Esophagus mucosa (tissue), 1 donor: Measurements from ENCODE around the gene SORBS2. TPM values are rescaled to one million over a fixed set of nuclear protein-coding genes. Genes with fewer than 3 reads are reported as not detected.

Source experiments
- ATAC-seq: fragments of 200-7000 bp; cut with Tn5 transposase; one replicate; pipeline ENCODE4 v1.9.1; 2020
- total RNA-seq: library from RNA; stranded (reverse); gene quantifications from one replicate; pipeline ENCODE4 v1.2.4, GENCODE V29; 2023
- donor health status: DM: yes; HTN: yes; CAD: no.

The SORBS2 gene
- total RNA-seq, 1 donor from 2014 or later = 9.3 TPM

DNA sequence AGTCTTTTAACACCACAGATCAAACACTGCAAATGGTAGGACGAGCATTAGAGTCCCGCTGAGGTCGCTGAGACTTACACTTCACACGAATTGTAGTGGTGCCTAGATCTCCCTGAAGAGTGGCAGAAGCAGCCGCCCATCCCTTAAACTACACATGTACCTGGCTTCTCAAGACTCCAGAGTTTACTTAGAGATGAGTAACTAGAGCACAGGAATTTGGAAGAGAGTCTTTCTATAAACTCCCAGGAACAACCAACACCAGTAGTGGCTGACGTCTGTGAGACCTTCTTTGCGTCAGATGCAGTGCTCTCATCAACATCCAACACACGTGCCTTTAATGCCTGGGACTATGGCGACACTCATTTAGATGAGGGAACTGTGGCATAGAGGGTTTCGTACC lies 12.6 kb downstream of the SORBS2 start:
- ATAC-seq = no peak

DNA sequence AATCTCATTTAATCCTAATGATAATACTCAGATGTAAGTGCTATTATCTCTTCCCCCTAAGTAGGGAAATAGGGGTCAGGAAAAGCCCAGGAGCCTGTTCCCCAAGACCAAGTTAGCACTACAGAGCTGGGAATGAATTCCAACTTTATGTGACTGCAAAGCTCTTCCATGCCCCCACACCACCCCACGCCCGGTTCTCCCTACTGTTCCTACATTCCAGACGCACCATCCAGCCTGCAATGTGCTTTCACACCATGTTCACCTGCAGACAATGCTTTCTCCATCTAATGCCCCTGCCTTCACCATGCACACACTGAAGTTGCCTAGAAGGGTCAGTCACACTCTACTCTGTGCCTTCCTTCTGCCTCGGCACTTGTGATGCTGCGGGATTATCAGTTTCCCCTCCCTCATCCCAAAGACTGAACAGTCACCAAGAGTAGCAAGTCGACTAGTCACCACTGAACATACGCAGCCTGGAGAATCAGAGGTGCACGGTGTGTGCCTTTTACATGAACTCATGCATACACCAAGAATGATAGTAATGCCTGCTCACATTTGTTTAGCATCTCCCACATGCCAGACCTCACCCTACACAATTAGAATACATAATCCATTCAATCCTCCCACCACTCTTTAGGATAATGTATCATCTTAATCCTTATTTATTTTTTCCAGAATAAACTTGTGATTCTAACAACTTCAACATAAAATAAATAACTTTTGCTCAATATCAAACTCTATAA lies 14.2 kb downstream of the SORBS2 start:
- no peak for ATAC-seq

DNA sequence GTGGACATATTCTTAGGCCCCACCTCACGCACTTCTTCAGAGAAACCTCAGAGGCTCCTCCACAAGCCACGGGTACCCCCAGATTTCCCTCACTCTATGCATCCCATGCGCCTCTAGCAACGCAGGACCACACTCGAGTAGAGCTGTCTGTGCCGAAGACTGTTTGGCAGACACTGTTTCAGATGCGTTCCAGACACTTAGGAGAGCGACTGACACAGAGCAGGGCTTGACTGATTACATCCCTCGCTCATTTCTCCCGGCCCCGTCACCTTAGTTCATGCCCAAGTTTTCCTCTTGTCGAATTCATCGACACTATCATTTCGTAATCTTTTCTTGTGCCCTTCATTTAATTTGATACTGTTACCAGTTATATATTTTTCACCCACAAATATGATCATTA lies 15.0 kb downstream of the SORBS2 start:
- no peak for ATAC-seq

DNA sequence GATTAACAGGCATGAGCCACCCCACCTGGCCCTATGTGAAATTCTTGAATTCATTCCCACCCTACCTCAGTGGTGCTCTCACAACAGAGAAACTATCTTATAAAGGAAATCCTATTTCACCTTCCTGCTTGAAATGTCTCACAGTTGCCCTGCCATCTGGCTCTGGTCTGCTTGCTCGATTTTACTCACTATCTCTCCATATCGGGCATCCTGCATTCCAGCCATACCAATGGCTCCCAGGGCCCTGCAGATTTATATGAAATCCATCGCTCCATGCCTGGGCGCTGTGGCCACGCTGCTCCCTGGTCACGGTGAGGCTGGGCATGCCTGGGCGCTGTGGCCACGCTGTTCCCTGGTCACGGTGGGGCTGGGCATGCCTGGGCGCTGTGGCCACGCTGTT lies 15.8 kb downstream of the SORBS2 start:
- no peak for ATAC-seq

GRCh38 chr4:185794637-185795036 lies 17.4 kb downstream of the SORBS2 start:
- ATAC-seq = no peak

DNA sequence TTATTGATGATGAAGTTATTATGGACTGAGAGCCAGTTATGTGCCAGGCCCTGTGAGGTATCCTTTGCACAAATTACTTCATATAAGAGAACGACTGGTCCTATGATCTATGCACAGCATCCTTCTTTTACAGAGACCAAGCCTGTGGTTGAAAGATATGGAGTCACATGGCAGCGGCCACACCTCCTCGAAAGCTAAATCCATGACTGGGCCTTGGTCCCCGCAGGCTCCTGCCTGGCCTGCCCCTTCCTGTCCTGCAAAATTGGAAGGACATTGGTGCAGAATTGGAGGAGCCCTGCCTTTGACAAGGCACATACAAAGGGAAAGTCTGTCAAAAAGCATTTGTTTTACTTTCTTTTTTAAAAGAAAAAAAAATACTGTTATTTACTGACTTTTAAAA lies 18.3 kb downstream of the SORBS2 start:
- ATAC-seq = no peak

DNA sequence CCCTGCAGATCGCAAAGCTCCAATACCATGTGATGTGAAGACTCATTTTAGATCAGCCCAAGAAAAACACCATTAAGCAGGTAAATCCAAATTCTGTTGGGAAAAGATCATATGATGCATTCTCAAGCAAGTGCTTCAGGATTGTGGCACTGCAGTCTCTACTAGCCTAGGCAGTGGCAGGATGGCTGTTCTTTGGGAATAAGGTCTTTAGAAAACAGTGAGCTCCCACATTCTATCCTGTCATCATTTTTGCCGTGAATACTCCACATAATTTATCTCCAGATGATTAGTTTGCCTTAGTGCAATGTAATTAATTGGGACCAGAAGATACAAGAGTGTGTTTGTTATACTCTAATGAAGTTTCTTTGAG lies 18.9 kb downstream of the SORBS2 start:
- ATAC-seq = no peak

DNA sequence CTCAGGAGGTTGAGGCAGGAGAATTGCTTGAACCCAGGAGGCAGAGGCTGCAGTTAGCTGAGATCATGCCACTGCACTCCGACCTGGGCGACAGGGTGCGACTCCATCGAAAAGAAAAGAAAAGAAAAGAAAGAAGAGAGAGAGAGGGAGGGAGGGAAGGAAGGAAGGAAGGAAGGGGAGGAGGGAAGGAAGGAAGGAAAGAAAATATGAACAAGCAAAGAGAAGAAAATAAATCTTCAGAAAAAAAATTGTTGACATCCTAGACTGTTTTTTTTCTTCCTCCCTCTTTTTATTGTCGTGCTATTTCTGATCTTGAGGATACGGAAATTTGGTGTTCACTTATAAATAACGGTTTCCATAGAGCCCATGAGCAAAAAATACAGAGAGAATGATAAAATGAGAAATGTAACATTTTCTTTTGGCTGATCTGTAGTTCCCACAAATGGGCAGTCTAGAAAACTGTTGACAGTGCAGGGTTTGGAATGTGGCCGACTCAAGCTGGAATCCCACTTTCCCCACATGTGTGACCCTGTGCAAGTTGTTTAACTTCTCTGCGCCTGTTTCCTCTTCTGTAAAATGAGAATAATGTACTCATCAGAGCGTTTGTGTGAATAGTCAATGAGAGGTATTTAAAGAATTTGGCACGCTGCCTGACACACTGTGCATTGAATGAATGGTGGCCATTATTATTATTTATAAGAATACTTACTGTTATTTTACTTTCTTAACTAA lies 19.4 kb downstream of the SORBS2 start:
- no peak for ATAC-seq

DNA sequence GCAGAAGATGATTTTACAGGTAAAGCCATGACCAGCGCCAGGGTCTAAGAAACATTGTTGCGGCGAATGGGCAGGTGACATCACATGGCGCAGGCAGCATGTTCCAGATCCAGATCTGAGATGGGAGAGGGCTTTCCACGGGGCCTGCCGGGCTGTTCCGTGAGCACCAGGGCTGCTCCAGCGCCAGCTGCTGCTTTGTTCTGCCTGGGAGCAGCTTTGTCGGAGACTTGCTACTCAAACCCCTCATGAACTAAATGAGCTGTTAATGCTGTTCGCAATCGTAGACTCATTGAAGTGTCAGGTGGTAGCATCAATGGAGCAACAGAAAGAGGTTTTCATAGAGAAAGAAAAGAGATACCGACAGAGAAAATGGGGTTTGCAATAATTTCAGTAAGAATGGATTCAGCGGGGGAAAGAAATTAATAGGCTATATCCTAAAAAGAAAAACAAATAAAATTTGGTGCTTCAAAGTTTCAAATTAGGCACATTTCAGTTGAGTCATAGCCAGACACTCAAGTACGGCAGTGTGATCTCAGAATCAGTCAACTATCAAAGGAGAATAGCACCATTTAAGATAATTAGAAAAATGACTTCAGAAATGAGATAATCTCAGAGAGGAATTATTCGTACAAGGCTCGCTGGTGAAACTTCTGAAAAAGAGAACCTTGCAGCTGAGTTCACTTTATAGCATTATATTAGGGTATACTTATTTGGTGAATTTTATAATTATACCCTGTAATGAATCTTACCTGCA lies 23.9 kb downstream of the SORBS2 start:
- ATAC-seq = no peak

GRCh38 chr4:185786422-185786821 lies 25.6 kb downstream of the SORBS2 start:
- no peak for ATAC-seq

DNA sequence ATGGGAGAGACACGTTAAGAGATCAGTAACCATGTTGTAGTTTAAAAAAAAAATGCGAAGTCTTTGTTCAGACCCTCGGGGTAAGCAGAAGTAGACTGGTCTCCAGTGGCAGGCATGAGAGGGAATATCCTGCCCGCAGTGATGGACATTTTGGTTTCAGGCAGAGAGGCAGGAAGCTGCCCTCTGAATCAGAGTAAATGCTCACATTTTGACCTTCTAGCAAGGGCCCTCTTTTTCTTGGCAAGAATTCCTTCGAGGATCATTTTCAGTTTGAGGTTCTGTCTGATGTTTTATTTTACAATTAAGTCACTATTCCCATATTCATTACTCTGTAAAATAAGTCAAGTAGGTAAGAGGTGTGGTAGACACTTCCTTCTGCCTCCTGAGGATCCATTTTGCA lies 28.4 kb downstream of the SORBS2 start:
- ATAC-seq = no peak

GRCh38 chr4:185782523-185782922 lies 29.5 kb downstream of the SORBS2 start:
- ATAC-seq = peak; percentile 26

DNA sequence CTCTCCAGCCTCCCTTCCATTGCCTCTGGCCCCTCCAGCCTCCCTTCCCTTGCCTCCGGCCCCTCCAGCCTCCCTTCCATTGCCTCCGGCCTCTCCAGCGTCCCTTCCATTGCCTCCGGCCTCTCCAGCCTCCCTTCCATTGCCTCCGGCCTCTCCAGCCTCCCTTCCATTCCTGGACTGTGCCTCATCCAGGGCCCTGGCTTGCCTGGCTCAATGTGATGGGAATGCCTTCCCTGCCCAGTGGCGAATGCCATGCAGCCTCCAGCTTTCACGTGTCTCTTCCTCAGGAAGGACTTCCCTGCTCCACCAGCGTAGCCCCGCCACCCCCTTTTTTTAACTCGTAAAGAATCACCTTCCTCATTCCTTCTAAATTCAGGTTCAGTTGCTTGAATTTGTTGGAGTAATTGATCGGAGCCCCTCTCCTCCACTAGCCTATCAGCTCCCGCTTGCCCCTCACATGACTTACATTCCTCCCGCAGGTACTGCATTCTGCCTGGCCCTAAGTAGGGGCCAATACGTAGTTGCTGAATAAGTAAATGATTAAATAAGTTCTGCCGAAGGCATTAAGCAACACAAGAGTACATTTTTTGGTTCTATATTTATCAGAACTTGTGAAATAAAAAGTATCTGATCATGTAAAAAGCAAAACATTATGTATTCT lies 30.3 kb downstream of the SORBS2 start:
- no peak for ATAC-seq

- no peak for ATAC-seq
Measured at GRCh38 chr4:185780472-185780871, 31.5 kb downstream of the SORBS2 start.

- ATAC-seq = no peak
Measured at GRCh38 chr4:185779517-185779916, 32.5 kb downstream of the SORBS2 start.

DNA sequence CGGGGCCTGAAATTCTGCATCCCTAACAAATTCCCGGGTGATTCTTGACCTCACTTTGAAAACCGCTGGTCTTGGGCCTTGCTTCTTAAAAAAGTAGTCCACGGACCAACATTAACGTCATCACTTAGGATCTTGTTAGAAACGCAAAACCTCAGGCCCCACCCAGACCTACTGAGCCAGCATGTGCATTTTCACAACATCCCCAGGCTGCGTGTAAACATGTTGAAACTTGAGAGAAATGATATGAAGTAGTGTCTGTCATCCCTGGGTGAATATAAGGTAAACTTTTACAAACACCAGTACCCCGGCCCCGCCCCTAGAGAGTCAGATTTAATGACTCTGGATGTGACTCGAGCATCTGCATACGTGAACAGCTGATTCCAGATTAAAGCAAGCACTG lies 33.7 kb downstream of the SORBS2 start:
- ATAC-seq = no peak

- ATAC-seq = no peak
Measured at GRCh38 chr4:185775792-185776555, 36.0 kb downstream of the SORBS2 start.

- no peak for ATAC-seq
Measured at GRCh38 chr4:185774845-185775680, 36.9 kb downstream of the SORBS2 start.

- no peak for ATAC-seq
Measured at GRCh38 chr4:185774131-185774653, 37.8 kb downstream of the SORBS2 start.

- no peak for ATAC-seq
Measured at GRCh38 chr4:185773419-185773818, 38.6 kb downstream of the SORBS2 start.
